HG03175 (cell line): Measurements from ENCODE around the gene HEPACAM.
"Not testable (repeated sequence)": the region's sequence is repeated elsewhere in the genome, so short reads cannot be mapped to it uniquely, and the experiment has no call there.

Experiments
- ATAC-seq: cut with Tn5 transposase; IDR thresholded peaks from one replicate; pipeline ENCODE4 v1.9.1; 2021; ENCODE audit warnings: mild to moderate bottlenecking, moderate library complexity; ENCODE audit not compliant: unreplicated experiment

The HEPACAM gene

GRCh38 chr11:124935548-124936514, at the start of gene HEPACAM:
Gene HEPACAM, minus strand, starts transcription at chr11:124936047. Its CDS starts 41 bp downstream, at chr11:124936006.
- ATAC-seq = no peak

DNA sequence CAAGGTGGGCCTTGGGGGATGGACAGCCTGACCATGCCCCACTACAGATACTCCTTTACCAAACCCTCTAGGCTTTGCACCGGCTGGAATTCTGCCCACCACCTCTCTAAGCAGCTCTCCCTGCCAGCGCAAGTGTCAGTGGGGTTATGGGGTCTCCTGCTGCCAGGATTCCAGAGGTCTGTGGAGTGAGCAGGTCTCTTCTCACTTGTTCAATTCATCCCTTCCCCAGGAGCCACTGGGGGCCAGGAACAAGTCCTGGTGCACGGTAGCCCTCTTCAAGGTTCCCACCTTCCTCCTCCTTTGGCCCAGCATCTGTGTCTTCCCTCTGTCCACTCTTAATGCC, 48.6 kb upstream of the HEPACAM start:
- ATAC-seq = no peak

DNA sequence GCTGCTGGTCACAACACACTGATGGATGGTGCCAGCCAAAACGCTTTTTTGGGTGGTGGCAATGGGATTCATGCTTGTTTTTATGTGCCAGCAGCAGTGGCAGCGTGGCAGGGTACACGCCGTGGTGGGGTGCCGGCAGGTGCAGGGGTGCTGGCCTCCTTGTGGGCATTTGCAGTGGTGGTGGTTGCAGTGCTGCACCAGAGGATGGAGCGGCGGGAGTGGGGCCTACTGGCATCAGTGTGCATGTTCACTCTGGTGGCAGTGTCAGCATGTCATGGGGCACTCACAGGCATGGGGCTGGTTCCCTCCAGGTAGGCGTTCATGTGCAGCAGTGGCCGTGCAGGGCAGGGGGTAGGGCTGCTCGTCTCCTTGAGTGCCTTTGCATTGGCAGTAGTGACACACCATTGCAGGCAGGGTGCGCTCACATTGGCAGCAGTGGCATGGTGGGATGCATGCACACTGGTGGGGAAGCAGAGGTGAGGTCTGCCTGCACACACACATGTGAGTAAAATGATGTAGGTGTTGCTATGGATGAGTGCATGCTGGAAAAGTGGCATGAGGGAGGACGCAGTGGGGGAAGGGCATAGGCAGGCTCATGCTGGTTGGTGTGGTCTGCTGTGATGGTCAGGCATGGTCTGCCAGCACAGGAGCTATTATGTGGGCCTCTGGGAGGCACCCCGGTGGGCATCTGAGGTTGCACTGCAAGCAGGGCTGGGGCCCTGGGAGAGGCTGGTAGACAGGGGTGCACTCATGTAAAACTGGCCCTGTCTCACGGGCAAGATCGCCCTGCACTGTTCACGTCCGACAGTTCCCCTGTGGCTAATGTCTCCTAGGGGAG, 48.0 kb upstream of the HEPACAM start:
- ATAC-seq = no peak

DNA sequence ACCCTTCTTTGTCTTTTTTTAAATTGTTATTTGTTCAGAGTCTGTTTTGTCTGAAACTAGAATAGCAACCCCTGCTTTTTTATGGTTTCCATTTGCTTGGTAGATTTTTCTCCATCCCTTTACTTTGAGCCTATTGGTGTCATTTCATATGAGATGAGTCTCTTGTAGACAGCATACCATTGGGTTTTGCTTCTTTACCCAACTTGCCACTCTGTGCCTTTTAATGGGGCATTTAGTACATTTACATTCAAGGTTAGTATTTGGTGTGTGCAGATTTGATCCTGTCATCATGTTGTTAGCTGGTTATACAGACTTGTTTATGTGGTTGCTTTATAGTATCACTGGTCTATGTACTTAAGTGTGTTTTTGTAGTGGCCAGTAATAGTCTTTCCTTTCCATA, 46.2 kb upstream of the HEPACAM start:
- ATAC-seq = no peak

DNA sequence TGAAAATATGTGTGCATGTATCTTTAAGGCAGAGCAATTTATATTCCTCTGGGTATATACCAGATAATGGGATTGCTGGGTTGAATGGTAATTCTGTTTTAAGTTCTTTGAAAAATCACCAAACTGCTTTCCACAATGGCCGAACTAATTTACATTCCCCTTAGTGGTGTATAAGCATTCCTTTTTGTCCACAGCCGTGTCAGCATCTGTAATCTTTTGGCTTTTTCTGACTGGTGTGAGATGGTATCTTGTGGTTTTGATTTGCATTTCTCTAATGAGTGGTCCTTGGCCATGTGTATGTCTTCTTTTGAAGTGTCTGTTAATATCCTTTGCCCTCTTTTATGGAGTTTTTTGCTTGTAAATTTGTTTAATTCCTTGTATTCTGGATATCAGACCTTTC, 42.5 kb upstream of the HEPACAM start:
- no peak for ATAC-seq

- no peak for ATAC-seq
These were observed 41.2 kb upstream of the HEPACAM start for GRCh38 chr11:124977006-124977405.

DNA sequence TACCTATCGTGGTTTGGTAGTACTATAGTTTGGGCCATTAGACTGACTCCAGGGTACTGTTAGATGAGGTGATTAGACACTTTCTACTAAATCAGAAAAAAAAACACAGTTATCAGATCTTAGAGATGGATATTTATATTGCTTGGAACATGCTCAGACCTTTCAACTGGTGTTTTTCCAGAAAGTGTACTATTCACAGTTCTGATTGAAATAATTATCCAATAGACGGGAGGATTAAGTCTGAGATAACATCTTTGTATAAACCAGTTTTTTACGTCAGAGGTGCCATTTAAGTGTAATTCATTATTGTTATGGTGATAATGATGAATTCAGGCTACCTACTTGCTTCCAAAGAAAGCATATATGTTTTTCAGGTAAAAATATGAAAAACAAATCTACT, 40.7 kb upstream of the HEPACAM start:
- no peak for ATAC-seq

DNA sequence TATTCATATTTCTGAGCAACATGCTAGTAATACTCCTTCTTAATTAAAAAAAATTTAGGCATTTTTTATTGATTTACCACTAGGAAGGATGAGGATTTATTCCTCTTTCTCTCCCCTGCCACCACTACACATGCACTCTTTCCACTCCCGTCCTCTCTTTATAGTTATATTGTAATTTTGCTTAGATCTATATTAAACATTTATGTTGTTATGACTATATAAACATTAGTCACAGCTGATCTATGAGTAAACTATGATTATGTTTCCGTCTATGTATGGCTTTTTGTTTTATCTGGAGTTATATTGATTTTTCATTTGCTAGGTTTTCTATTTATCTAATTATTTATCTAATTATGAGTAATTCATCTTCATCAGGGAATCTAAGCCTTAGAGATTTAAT, 36.0 kb upstream of the HEPACAM start:
- ATAC-seq = no peak

DNA sequence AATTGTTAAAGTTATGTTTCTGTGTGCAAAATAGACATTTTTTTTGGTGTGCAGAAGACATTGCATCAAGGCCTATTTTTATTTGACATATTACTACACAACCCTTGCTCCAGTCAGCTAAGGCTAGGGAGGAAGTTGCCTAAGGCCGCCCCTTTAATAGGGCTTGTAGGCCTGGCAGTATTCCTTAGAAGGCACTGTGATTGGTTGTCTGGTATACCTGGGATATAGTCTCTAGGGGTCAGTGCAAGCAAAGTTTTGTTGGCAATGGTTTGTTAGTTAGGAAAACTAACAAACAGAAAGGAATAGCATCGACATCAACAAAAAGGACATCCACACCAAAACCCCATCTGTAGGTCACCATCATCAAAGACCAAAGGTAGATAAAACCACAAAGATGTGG, 35.1 kb upstream of the HEPACAM start:
- no peak for ATAC-seq

GRCh38 chr11:124968197-124968596, 32.4 kb upstream of the HEPACAM start:
- ATAC-seq = not testable (repeated sequence)

DNA sequence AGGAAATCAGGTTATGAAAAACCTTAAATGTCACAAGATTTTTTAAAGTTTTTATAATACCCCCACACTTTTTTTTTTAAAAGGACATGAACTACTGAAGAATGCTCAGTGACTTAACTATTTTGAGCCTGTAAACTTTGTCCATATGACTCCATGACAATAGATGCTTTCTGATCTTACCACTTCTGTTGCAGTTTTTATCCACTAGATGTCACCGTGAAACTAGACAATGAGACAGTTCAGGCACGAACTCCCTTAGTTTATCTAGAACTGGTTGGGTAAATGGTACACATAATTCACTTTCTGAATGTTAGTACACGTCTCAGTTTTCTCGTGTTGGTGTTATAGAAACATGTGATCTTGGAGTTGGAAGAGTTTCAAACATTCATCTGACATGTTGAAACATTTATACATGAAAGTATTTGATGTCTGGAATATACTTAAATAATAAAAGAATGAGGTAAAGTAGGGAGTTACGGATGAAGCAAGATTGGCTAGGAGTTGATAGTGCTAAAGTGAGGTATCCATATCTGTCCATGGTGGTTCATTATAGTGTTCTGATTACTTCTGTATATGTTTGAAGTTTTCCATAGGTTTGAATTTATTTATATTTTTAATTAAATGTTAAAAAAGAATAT, 26.2 kb upstream of the HEPACAM start:
- peak; percentile 96 for ATAC-seq

- ATAC-seq = no peak
These were observed 19.2 kb upstream of the HEPACAM start for GRCh38 chr11:124955035-124955434.

- no peak for ATAC-seq
These were observed 18.7 kb upstream of the HEPACAM start for GRCh38 chr11:124954590-124954955.

GRCh38 chr11:124953753-124954589, 18.1 kb upstream of the HEPACAM start, which contains the start of gene CCDC15:
Gene CCDC15, plus strand, starts transcription at chr11:124954202. Its CDS starts 531 bp downstream, at chr11:124954733.
- ATAC-seq = peak; percentile 100

GRCh38 chr11:124951341-124951740, 15.5 kb upstream of the HEPACAM start:
- no peak for ATAC-seq

DNA sequence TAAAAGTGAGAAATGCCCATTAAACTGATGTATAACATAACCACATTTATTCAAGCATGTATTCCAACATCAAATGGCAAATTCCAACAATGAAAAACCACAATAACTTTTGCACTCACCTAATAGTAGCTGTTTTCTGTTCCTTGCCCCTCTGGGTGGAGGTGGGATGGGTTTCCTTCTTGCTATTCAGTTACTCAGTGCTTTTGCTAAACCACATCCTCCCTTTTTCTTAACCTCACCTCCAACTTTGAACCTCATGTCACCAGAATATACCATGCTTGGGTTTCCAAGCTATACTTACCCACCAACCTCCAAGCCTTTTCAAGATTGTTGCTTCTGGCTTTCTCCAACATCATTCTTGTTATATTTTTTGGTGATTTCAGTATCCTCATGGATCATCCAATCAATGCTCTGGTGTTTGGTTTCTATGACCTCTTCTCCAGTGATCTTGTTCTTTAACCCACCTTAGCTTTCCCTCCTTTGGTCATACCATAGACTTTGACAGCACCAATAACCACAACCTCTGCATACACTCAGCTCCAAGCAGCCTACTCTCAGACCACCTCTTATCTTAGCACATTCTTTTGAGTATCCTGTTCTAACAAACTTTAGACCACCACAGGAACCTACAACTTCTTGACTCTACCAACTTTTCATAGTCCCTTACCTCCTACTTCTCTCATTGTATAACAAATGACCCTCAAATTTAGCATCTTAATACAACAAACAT, 14.9 kb upstream of the HEPACAM start:
- no peak for ATAC-seq

DNA sequence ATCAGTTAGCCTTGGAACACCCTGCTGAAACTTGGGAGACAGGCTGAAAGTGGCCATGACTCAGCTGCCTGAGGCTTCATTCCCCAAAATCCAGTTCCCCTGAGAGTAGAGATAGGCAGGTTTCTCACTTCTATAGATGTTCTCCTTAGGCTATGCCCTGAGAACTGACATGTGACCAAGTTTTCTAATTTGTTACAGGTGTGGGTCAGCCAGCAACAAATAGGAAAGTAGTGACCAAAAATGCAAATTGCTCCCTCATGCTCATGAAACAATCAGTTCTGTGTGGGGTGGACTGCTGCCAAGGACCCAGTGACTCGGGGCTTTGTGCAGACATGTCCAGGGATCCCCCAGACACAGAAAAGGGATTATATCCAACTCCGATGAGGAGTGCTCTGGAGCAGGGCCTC, 10.9 kb upstream of the HEPACAM start:
- no peak for ATAC-seq

GRCh38 chr11:124945826-124946225, 10.0 kb upstream of the HEPACAM start:
- ATAC-seq = no peak

GRCh38 chr11:124944565-124944964, 8.7 kb upstream of the HEPACAM start:
- ATAC-seq = no peak

GRCh38 chr11:124943741-124944140, 7.9 kb upstream of the HEPACAM start:
- ATAC-seq = no peak
